ENCODE data around the gene ECHS1. TPM values are rescaled to one million over a fixed set of nuclear protein-coding genes. Genes with fewer than 3 reads are reported as not detected.

Gene ECHS1
- total and polyA plus RNA-seq, 2 donors (not counting 3 experiments of a cell fraction or from before 2014, with no cell fraction given): 46.2 to 108 TPM

GRCh38 chr10:133339708-133340380 lies 33.3 kb downstream of the ECHS1 start:
- no TSS peak for BruUV-seq (replicated peaks)
- Histone ChIP-seq H2AFZ (ENCODE audit: low read depth, low read length) (no peak overlapping the region), H3K9ac (replicated peaks; ENCODE audit: extremely low read depth, insufficient read depth, low read length) (no peak overlapping the region), H3K4me1 (ENCODE audit: control insufficient read depth, extremely low read depth, insufficient read depth, low read length) (no peaks in the 10 kb centered on the region), H3K9me1 (replicated peaks; ENCODE audit: control insufficient read depth, extremely low read depth, insufficient read depth, low read length) (no peaks in the 10 kb centered on the region), H3K9me3 (replicated peaks; ENCODE audit: control insufficient read depth, insufficient read depth, low read length) (no peaks in the 10 kb centered on the region), H3K4me2 (ENCODE audit: insufficient read depth, low read length) (no peak overlapping the region), H3K79me2 (ENCODE audit: control insufficient read depth, insufficient read depth, low read length) (no peaks in the 10 kb centered on the region), H3K36me3 (ENCODE audit: control insufficient read depth in 2 of 2, extremely low read depth in 1 of 2, insufficient read depth in 2 of 2, low read length in 2 of 2) (no peaks in the 10 kb centered on the region), H3K4me3 (replicated peaks in 1 of 3; ENCODE audit: insufficient read depth in 1 of 3, low read depth in 1 of 3, low read length in 3 of 3) (no peak overlapping the region), H4K20me1 (replicated peaks; ENCODE audit: control insufficient read depth, extremely low read depth, insufficient read depth, low read length) (no peaks in the 10 kb centered on the region), H3K27ac (ENCODE audit: insufficient read depth, low read depth, low read length) (no peak overlapping the region), H3K27me3 (ENCODE audit: control insufficient read depth in 2 of 2, insufficient read depth in 2 of 2, low read length in 2 of 2) (peaks cover 10 to 25% of the 10 kb centered on the region in 2 experiments)
- ChIA-PET CTCF (interaction anchor here (1.6 kb wide), 1 partner anchor 10 kb away, joined by 7 read pairs; no protein-coding TSS in a partner anchor), POLR2A (no interaction called here)
- intact Hi-C loops (cut with micrococcal nuclease) (no loop called here), dilution Hi-C loops (cut with MboI; ENCODE audit: extremely low pct_ligation_motif_present, low sequenced_read_pairs) (no loop called here)
- TF ChIP-seq JUN (IDR thresholded peaks at IDR 0.05; ENCODE audit: borderline replicate concordance, insufficient read depth, insufficient read length, low read depth) (no peak), CTCF (IDR thresholded peaks at IDR 0.05; ENCODE audit: extremely low read depth in 1 of 2, insufficient read depth in 1 of 2, low read depth in 1 of 2, low read length in 2 of 2) (no peak), MAX (IDR thresholded peaks at IDR 0.05; ENCODE audit: insufficient read depth, insufficient read length) (no peak), MYC (IDR thresholded peaks at IDR 0.05; ENCODE audit: low read depth, low read length) (no peak), GATA2 (IDR thresholded peaks at IDR 0.05; ENCODE audit: insufficient read depth, insufficient read length, low read depth, low read length) (no peak), FOS (IDR thresholded peaks at IDR 0.05; ENCODE audit: borderline replicate concordance, insufficient read depth, low read length) (no peak), POLR2A (IDR thresholded peaks at IDR 0.05; ENCODE audit: low read depth, low read length) (no peak), POLR2AphosphoS5 (IDR thresholded peaks at IDR 0.05; ENCODE audit: insufficient read depth, low read depth, low read length) (no peak), EZH2 (IDR thresholded peaks at IDR 0.05; ENCODE audit: borderline replicate concordance, low read depth, low read length, severe bottlenecking) (no peak)
- DNase-seq (ENCODE audit: low read depth, low spot score) (no peak), FAIRE-seq (no peak)

Data from endothelial cell of umbilical vein (primary cell).